ENCODE data around the gene SORCS1. TPM values are rescaled to one million over a fixed set of nuclear protein-coding genes. Genes with fewer than 3 reads are reported as not detected.

SORCS1 gene
- total RNA-seq, 4 donors from 2014 or later: 0.16 to 0.68 (median 0.61) TPM

DNA sequence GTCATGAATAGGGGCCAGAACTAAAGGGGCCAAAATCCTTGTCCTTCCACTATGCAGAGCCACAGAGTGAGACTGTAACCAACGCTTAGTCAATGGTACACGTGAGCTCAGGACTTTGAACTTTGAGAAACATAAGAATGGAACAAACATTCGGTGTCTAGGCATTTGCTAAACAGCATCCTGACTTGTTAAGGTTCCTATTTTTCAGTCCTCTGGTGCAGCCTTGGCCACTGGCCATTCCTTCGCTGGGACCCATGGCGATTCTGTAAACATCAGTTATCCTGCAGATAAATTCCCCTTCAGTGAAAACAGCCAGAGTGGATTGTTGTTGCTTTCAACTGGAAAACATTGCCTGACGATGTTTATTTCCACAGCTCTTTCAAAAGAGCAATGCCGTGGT, 266.8 kb downstream of the SORCS1 start:
- TF ChIP-seq, protein P1, sequence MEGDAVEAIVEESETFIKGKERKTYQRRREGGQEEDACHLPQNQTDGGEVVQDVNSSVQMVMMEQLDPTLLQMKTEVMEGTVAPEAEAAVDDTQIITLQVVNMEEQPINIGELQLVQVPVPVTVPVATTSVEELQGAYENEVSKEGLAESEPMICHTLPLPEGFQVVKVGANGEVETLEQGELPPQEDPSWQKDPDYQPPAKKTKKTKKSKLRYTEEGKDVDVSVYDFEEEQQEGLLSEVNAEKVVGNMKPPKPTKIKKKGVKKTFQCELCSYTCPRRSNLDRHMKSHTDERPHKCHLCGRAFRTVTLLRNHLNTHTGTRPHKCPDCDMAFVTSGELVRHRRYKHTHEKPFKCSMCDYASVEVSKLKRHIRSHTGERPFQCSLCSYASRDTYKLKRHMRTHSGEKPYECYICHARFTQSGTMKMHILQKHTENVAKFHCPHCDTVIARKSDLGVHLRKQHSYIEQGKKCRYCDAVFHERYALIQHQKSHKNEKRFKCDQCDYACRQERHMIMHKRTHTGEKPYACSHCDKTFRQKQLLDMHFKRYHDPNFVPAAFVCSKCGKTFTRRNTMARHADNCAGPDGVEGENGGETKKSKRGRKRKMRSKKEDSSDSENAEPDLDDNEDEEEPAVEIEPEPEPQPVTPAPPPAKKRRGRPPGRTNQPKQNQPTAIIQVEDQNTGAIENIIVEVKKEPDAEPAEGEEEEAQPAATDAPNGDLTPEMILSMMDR (IDR thresholded peaks at IDR 0.05; ENCODE audit: low read depth): no peak

DNA sequence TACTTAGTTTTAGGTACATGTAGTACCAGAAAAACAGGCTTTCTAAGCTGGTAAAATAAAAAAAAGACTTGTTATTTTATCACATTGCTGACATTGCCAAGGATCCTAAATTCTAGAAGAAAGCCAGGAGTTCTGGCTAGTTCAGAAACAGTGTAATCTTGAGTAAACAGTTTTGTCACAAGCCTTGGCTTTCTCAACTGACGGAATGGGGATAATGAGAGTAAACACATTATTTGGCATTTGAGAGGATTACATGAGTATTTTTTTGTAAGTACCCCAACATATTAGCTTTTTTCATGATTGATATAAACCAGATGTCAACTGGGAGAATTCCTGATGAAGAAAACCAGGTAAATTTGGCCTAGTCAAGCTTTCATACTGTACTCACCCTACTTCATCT, 269.8 kb downstream of the SORCS1 start:
- TF ChIP-seq, protein P1 (IDR thresholded peaks at IDR 0.05; ENCODE audit: low read depth): no peak

DNA sequence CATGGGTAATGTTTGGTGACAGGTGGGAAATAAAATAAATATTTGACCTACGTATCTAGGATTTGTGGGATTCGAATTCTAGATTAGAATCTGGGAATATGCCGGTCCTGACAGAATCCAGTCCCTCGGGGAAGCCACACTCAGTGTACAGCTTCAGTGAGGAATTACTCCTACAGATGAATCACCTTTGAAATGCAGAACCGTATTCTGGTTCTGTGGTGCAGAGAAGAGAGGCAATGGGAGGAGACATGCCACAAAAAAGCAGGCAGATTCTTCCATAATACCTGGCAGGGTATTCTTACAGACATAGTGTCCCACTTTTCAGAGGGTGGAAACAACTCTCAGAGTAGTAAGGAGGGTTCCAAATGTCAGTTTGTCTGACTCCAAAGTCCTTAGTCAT, 286.9 kb downstream of the SORCS1 start:
- TF ChIP-seq, protein P1 (IDR thresholded peaks at IDR 0.05; ENCODE audit: low read depth): no peak

DNA sequence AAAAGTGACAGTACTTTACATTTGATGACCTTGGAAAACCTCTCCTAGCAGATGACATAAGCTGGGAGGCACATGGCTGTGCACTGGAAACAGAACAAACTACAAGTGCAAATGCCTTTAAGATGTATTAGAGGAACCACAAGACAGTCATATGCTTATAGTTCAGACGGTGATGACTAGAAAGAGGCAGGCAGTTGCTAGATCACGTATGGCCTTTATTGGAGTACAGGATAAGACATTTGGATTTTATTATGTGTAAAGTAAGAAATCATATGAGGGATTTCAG, 290.0 kb downstream of the SORCS1 start:
- TF ChIP-seq, protein P1 (IDR thresholded peaks at IDR 0.05; ENCODE audit: low read depth): no peak

DNA sequence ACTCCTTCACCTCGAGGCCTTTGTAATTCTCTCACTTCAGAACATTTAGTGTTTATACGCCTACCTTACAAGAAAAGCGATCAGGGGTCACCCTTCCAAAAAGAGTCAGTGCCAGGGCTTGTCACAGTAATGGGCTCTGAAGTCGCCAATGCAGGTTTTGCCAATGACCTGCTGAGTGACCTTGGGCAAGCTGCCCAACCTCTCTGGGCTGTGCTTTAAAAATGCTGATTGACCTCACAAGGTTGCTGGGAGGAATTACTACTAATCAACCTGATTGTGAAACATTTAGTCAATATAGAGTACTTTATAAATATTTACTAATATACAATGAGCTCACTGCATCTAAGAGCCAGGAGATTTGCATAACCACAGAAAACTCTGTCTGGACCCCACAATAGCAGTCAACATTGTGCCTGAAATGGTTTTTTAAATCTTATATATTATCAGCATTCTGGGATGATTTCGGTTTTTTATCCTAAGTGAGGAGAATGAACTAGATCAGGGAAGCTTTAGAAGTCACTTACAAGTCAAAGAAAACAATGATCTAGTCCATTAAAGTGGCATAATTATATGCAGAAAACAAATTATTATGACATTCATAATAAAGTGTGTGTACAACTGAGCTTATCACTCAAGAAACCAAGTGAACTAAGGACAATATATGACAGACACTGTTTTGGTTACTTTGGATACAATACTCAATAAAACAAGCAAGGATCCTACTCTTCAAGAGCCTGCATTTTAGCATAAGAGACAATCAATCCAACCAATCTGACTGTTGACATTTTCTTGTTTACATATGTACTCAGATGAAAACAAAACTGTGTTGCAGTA, 290.5 kb downstream of the SORCS1 start:
- TF ChIP-seq, protein P1 (IDR thresholded peaks at IDR 0.05; ENCODE audit: low read depth): no peak

DNA sequence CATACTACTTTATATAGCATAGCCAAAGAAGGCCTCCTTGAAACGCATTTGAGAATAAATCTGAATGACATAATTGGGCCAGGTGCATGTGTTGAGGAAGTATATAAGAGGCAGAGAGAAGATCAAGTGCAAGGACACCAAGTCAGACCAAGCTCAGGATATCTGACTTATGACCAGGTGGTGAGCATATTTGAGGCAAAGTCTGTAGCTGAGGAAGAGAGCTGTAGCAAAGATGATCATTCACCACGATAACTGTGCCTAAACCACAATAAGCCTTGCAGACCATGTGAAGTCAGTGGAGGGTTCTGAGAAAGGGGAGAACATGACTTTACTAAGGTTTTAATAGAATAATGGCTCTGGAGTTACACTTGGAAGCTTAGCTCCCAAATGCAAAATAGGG, 292.3 kb downstream of the SORCS1 start:
- TF ChIP-seq, protein P1 (IDR thresholded peaks at IDR 0.05; ENCODE audit: low read depth): no peak

DNA sequence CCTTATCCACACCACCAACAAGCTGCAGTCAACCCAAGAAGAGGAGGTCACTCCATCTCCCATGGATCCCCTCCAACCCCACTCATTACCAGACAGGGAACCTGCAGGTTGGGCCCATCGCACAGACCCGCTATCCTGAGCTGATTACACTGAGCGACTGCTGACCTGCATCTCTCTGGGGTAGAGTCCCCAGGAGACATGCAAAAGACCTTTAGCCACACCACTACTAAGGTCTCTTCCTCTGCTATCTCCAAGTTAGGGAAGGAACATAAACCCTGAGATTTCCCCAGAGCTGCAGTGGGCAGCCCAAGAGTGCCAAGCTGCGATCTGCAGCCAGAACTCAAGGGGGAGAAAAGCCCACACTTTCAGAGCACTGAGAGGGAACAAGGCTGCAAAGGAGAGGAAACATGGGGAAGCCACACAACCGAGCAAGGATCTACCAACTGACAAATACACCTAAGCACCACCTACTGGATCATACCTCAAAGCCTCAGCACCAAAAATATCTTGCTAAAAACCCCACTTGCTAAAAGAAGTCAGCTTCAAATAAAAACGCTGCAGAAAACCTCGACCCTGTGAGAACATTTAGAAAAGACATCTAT, 298.2 kb downstream of the SORCS1 start:
- TF ChIP-seq, protein P1 (IDR thresholded peaks at IDR 0.05; ENCODE audit: low read depth): no peak
